ENCODE measurements around the gene PTPRE.
"Not testable (repeated sequence)": the region's sequence is repeated elsewhere in the genome, so short reads cannot be mapped to it uniquely, and the experiment has no call there.

Gene PTPRE

DNA sequence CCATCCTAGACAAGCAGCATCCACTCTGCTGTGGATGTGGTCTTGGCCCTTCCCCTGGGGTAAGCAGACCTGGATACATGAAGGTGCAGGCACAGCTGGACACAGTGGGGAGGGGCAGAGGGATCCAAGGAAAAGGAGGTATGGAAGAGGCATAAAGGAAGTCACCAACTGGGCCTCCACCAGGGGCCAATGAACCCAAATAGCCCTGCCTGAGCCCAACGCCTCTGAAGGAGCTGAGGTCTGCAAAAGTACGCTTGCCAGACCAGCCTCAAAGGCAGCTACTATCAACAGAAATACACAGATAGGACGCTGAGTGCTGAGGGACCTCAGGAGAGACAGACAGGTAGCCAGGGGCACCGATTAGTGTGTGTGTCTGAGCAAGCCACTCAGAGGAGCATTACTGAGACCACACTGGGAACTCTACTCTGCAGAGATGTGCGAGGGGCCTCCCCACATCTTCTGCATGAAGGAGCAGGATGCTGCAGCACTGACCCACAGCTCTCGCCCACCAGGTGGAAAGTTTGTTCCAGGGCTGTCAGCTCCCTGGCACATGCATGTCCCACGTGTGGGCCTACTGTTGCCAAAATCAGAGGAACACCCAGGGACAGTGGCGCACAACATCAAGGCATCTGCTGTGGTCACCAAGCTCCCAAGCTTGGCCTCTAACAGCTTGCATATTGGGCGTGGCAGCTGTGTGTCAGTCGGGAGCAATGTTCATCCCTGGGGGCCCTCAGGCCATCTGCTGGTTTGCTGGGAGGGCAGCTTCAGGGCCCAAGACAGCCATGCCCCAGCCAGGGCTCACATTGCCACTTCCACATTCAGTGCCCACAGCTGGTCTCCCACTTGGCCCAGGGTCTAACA is 179.3 kb downstream of the PTPRE start:
- no peak for DNase-seq
- TF ChIP-seq GATA1 (IDR thresholded peaks at IDR 0.05; ENCODE audit: low read depth, low read length) (no peak), POLR2A (IDR thresholded peaks at IDR 0.05; ENCODE audit: low read length) (no peak)

DNA sequence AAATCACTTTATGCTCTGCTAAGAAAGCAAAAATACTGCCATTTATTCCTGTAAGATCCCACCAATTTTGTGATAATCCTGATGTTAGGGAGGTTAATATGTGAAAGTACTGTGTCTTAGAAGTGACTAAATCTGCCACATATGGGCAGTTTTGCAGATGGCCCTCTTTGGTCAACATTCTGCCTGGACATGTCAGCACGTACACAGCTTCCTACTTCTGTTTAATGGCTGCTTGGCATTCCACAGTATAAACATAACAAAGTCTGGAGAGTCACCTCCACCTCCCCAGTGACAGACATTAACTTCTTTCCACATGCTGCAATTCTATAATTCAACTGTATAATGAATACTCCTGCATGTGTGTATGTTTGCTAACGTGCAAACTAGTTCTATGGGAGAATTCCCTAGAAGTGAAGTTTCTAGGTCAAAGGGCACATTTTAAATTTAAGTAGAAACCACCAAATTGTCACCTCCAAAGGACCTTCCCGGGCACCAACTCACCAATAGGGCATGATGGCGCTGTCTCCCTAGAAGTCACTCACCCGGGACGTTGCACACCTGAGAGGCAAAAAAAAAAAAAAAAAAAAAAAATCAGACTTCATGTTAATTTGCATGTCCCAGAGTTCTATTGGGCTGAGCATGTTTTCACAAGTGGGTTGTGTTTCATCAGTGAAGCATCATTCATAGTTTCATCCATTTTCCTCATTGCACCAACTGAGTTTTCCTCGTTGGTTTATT is 180.4 kb downstream of the PTPRE start:
- no peak for DNase-seq
- TF ChIP-seq GATA1 (IDR thresholded peaks at IDR 0.05; ENCODE audit: low read depth, low read length) (no peak), POLR2A (IDR thresholded peaks at IDR 0.05; ENCODE audit: low read length) (no peak)

DNA sequence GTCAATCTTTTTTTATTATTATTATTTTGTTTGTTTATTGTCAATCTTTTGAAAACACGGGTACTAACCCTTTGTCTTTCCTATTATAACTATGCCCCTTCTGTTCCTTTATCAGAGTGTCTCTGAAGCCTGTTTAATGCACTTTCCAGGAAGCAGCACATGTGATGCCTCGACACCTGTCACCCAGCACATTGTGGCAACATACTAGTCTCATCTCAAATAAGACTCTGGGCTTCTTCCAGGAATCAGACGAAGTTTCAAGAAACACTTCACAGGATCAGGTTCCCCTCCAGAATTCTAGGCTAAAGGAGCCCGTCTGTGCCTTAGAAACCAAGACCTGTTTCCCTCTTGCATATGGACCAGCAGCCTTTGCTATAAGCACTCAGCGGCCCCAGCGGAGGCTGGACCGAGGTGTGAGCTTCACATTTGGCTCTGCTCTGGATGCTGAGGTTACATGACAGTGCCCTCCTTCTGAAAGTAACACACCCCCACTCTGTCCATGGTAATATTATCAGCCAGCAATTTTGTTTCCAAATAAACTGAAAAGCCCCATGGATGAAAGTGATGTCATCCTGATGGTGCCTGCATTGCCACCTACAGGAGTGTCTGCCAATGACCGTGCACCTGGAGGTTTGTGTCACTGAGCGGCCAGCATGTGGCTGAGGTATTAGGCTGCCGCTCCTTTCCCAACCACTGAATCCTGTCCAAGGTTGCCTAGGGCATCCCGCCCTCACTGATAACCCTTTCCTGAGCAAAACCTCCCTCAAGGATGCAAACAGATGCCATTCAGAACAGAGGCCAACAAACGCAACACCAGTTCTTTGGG is 181.2 kb downstream of the PTPRE start:
- peak in 1 of 2 experiments; percentile 8 for DNase-seq
- TF ChIP-seq POLR2A (IDR thresholded peaks at IDR 0.05; ENCODE audit: low read length) (no peak), GATA1 (IDR thresholded peaks at IDR 0.05; ENCODE audit: low read depth, low read length) (no peak)

DNA sequence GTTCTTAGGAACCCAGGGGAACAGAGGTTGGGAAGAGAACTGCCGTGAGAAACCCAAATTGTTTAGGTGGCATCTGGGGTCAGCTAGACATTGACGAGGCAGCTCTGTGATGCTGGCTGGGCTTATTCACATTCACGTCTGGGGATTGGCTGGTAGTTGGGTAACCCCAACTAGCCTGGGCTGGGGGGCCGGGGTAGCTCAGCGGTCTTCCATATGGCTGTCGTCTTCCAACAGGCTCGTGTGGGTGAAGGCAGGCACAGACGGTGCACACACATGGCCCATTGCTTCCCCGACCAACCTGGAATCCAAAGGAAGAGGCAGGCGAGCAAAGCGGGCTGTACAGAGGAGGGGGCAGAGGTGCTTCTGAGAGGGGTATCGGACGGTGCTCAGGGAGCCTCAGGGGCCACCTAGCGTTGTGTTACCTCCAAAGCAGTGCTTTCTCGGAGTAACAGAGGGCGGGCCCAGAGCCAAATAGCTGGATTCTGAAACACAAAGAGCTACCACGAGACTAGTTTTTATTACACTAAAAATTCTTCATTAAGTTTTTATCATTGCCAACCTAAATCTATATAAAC is 184.8 kb downstream of the PTPRE start:
- no peak for TF ChIP-seq POLR2A (IDR thresholded peaks at IDR 0.05; ENCODE audit: low read length)
- TF ChIP-seq GATA1 (IDR thresholded peaks at IDR 0.05; ENCODE audit: low read depth, low read length): no peak

DNA sequence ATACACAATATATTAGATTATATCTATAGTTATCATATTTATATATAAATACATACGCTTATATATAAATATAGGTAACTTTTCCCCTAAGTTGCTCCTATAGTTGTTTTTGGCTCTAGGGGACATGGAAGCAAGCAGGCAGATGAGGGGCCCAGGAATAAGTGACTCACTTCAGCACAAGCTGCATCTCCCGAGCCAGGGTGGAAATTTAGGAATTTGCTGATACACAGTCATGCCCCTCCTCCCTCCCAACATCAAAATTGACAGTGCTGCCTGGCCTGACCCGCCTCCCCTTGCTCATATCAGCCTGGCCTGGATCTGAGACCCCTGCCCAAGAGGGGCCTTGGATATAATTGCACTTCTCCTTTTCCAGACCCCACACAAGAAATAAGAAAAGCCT is 185.6 kb downstream of the PTPRE start:
- DNase-seq: no peak
- TF ChIP-seq GATA1 (IDR thresholded peaks at IDR 0.05; ENCODE audit: low read depth, low read length) (no peak), POLR2A (IDR thresholded peaks at IDR 0.05; ENCODE audit: low read length) (no peak)

More for the DNA sequence above, 184.8 kb downstream of the PTPRE start:
- DNase-seq: no peak

DNA sequence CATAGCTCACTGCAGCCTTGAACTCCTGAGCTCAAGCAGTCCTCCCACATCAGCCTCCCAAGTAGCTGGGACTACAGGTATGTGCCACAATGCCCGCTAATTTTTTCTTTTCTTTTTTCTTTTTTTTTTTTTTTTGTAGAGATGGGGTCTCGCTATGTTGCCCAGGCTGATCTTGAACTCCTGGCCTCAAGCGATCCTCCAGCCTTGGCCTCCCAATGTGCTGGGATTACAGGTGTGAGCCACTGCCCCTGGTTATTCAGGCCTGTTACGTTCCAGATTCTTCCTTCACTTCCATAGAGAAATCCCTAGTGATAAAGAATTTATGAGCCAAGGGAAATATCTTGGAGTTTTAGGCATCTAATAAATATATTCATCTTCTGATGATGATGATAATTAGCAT is 187.7 kb downstream of the PTPRE start:
- DNase-seq: not testable (repeated sequence)

DNA sequence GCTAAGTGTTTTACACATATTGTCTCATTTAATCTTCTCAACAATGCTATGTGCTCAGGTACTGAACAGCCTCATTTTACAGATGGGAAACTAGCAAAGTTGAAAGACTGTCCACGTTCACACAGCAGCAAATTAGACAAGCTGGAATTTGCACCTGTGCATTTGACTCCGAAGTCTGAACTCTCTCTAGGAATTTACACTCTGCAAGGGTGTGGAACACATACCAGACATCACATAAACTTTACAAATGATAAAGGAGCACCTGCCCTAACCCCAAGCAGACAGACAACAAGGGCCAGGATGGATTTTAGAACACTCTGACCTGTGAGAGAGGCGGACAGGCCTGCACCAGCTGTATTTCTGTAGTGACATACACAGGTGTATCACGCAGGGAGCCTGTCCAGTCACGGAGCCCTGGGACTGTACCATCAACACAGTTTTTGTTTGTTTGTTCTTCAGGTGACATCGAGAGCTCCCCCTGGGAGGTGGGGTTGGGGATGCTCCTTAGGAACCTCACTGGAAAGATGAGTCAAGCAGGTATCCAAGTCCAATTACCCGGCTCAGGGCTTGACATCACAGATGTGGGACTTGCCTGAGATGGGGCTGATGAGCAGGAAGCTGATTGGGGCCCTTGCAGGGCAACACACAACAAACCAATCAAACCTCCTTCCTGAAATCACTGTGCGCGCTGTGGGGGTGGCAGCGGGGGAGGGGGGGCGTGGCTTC is 188.3 kb downstream of the PTPRE start:
- DNase-seq: peak in 1 of 2 experiments; percentile 18
- TF ChIP-seq POLR2A (IDR thresholded peaks at IDR 0.05; ENCODE audit: low read length) (no peak), GATA1 (IDR thresholded peaks at IDR 0.05; ENCODE audit: low read depth, low read length) (no peak)

DNA sequence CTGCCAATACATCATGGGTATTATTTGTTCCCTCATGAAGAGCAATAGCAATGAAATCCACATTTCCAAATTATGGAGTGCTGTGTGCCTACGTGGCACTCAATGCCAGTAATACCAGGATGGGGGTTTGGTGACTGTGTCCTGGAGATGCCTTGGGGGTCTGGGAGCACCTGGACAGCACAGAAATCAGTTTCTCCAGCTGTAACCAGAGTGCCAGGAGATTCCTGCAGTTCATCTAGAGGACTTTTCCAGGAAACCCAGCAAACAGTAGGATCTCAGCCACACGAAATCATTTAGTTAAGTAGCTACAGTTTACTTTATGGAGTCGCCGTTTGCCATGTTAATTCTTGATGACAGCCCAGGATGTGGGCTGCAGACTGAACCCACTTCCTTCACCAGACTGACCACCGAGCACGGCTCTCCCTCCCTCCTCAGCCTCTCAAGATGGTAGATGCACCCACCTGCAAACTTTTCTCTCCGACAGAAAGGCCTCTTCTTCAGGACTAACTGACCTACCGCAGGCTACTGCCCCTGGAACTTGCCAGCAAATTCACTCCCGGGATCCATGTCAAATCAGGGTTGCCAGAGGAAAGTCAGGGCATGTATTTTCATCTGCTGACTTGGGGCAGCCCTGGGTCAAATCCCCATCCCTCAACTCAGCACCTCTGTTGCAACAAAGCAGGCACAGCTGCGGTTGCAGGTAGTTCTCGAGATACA is 189.0 kb downstream of the PTPRE start:
- DNase-seq: no peak
- TF ChIP-seq GATA1 (IDR thresholded peaks at IDR 0.05; ENCODE audit: low read depth, low read length): no peak
- TF ChIP-seq POLR2A (IDR thresholded peaks at IDR 0.05; ENCODE audit: low read length): no peak

DNA sequence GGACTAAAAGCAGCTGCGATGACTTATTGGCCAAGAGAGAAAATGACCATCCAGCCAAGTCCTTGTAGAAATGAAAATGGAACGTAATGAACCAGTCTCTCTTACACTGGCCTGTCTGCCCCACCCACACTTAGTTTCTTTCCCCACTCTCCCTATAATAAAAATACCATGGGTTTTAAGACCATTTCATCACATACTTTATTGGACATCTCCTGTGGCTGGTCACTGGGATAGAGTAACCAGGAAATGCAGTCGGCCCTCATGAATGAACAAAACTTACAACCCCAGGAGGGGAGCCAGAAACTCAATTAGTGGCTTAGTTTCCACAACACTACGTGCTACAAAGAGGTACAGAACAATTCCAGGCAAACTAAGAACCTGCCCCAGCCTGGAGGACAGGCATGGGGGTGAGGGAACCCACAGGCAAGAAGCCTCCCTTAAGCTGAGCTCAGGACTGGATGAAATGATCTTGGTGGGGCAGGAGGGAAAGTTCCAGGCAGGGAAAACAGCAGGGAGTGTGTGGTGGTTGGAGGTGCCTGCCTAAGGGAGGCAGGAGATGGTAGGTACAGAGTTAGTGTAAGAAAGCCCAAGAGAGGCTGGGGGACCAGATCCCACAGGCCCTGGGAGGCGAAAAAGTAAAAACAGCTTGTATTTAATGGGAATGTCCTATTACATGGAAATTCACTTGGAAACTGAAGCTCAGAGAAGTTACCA is 189.7 kb downstream of the PTPRE start:
- DNase-seq: no peak
- TF ChIP-seq GATA1 (IDR thresholded peaks at IDR 0.05; ENCODE audit: low read depth, low read length) (no peak), POLR2A (IDR thresholded peaks at IDR 0.05; ENCODE audit: low read length) (no peak)

DNA sequence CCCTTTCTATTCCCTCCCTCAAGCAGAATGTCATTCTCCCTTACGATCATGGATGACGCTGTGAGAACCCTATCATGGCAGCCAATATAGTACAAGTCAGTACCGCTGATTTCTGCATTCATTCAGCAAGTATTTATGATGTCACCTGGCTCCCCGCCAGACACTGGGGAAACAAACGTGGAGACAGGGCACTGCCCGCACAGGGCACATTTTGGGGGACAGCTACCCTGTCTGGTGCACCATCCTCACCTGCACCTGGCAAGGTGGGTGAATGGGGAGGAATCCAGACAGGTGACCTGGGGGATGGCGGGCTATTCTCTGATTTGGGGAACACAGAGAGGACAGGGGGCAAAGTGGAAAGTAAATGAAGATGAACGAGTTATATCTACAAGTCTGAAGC is 190.9 kb downstream of the PTPRE start:
- peak in 1 of 2 experiments; percentile 18 for DNase-seq
- no peak for TF ChIP-seq POLR2A (IDR thresholded peaks at IDR 0.05; ENCODE audit: low read length)
- no peak for TF ChIP-seq GATA1 (IDR thresholded peaks at IDR 0.05; ENCODE audit: low read depth, low read length)

DNA sequence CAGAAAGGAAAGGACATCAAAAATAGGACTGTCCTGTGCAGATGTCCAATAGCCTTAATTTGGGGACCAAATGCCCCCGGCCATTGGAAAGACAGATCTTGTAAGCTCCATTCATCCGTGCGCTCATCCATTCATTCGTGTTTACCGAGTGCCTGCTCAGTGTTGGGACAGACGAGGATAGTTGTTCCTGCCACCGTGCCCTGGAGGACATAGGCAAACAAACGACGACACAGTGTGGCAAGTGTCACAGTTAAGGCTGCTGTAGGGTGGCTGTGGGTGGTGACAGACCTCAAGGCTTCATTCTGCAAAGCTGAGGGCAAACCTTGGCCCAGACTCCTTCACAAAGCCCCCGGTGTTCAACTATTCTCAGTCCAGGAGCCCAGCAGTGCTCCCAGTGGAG is 191.7 kb downstream of the PTPRE start:
- DNase-seq: no peak
- TF ChIP-seq POLR2A (IDR thresholded peaks at IDR 0.05; ENCODE audit: low read length) (no peak), GATA1 (IDR thresholded peaks at IDR 0.05; ENCODE audit: low read depth, low read length) (no peak)

DNA sequence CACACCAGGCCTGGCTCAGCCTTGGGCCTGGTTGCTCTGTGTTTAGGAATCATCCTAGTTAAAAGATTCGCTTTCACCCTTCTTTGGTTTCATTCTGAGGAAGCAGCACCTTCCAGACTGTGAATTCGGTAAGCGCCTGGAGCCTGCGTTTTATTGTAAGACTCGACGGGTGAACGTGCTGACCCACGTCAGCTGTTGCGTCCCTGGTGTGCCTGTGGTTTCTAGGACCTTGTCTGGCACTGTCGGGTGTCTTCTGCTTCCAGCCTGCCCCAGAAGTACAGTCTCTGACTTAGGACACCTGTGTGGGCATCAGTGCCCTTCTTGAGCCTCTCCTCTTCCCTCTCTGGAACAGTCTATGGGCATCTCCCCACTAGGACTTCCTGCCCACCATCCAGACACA is 193.0 kb downstream of the PTPRE start:
- no peak for TF ChIP-seq POLR2A (IDR thresholded peaks at IDR 0.05; ENCODE audit: low read length)
- no peak for TF ChIP-seq GATA1 (IDR thresholded peaks at IDR 0.05; ENCODE audit: low read depth, low read length)

More for the DNA sequence above, 193.0 kb downstream of the PTPRE start:
- DNase-seq: no peak

All from erythroblast (primary cell).